Measurements from ENCODE around the gene IQSEC3.
"Not testable (repeated sequence)": the region's sequence is repeated elsewhere in the genome, so short reads cannot be mapped to it uniquely, and the experiment has no call there.

The IQSEC3 gene

GRCh38 chr12:66428-66781 lies at the start of gene IQSEC3:
Gene IQSEC3, plus strand, starts transcription at chr12:66767. Its CDS starts 116 bp downstream, at chr12:66883.
- DNase-seq = not testable (repeated sequence)

- DNase-seq = not testable (repeated sequence)
These were observed 48.9 kb upstream of the IQSEC3 start for GRCh38 chr12:17370-18340.

- DNase-seq = not testable (repeated sequence)
These were observed 47.6 kb upstream of the IQSEC3 start for GRCh38 chr12:18821-19567.

- DNase-seq = not testable (repeated sequence)
These were observed 46.7 kb upstream of the IQSEC3 start for GRCh38 chr12:19906-20305.

- no peak for DNase-seq
These were observed 45.8 kb upstream of the IQSEC3 start for GRCh38 chr12:20757-21156.

GRCh38 chr12:21301-22189 lies 45.0 kb upstream of the IQSEC3 start:
- DNase-seq = peak; percentile 38

- no peak for DNase-seq
These were observed 44.4 kb upstream of the IQSEC3 start for GRCh38 chr12:22190-22529.

GRCh38 chr12:22530-23201 lies 43.9 kb upstream of the IQSEC3 start:
- DNase-seq = no peak

- DNase-seq = not testable (repeated sequence)
These were observed 38.7 kb upstream of the IQSEC3 start for GRCh38 chr12:27904-28303.

- not testable (repeated sequence) for DNase-seq
These were observed 27.8 kb upstream of the IQSEC3 start for GRCh38 chr12:38775-39174.

GRCh38 chr12:39555-40265 lies 26.9 kb upstream of the IQSEC3 start:
- DNase-seq = not testable (repeated sequence)

GRCh38 chr12:44352-44751 lies 22.2 kb upstream of the IQSEC3 start:
- DNase-seq = not testable (repeated sequence)

- DNase-seq = not testable (repeated sequence)
These were observed 21.2 kb upstream of the IQSEC3 start for GRCh38 chr12:45235-45990.

- DNase-seq = not testable (repeated sequence)
These were observed 20.6 kb upstream of the IQSEC3 start for GRCh38 chr12:45991-46358.

- DNase-seq = not testable (repeated sequence)
These were observed 20.0 kb upstream of the IQSEC3 start for GRCh38 chr12:46542-46941.

- DNase-seq = not testable (repeated sequence)
These were observed 18.8 kb upstream of the IQSEC3 start for GRCh38 chr12:47699-48226.

GRCh38 chr12:49149-49548 lies 17.4 kb upstream of the IQSEC3 start:
- not testable (repeated sequence) for DNase-seq

- not testable (repeated sequence) for DNase-seq
These were observed 15.5 kb upstream of the IQSEC3 start for GRCh38 chr12:51087-51486.

GRCh38 chr12:51962-52361 lies 14.6 kb upstream of the IQSEC3 start:
- not testable (repeated sequence) for DNase-seq
